Fibroblast of skin of right quadriceps (primary cell): Measurements from ENCODE around the gene CDR2.

ENCODE experiments used
- DNase-seq: peaks from one replicate; pipeline ENCODE4 v3.0.0-alpha.2; 2013

CDR2 gene

DNA sequence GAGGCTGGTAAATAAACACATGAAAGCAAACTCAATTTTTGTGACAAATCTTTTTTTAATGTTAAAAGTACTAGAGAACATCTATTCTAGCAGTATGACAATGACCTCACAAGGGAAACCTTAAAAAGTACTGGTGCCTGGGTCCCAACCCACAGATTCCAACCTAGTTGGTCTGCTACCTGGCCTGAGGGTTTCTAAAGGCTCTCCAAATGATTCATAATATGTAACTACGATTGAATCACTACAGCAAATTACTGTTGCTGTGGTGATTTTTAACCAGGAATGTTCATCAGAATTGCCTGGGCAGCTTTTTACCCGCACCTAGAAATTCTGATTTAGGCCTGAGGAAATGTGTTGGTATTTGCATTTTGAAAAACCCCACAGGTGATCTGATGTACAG lies 26.1 kb downstream of the CDR2 start:
- no peak for DNase-seq

DNA sequence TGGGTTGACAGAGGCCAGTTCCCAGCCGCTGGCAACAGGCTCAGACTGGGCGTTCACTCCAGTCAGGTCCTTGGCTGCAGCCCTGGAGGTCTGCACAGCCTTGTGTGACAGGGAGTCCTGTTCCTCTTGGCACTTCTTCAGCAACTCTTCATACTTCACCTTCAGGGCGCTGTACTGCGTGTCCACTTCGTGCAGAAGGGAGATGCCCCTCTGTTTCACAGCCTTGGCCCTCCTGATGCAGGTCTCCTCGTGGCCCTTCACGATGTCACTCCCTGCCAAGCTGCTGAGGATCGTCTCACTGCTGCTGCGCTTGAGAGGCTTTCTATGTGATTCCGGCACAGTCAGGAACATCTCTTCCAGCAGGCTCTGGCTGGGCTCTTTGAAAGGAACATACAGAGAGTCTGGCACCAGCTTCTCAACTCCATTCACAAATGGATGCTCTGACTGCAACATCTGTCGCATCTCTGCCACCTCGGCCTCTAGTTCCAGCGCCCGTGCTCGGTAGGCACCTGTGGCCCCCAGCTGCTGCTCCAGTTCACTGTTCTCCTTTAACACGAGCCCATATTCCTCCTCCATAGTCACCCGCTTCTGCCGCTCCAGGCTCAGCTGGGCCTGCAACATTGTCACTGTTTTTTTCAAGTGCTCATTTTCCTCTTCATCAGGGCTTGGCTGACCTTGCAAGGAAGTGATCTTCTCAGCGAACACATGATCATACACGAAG lies 27.2 kb downstream of the CDR2 start:
- DNase-seq = no peak

DNA sequence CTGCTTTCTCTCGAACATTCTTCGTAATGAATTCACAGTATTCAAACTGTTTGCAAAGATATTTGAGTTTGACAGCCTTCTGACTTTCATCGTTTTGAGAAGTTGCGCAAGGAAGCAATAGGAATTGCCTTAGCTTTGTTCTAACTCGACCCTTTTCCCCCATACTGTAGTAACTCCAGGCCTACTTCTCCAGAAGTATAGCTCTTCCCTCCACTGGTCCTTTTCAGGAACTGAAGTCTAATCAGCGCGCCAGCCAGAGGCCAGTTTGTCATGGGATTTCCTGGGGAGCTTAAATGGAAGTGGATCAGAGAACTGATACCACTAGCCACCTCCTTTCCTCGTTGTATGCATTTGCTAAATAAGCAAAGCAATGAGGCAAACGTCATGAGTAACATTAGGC lies 27.9 kb downstream of the CDR2 start:
- no peak for DNase-seq

DNA sequence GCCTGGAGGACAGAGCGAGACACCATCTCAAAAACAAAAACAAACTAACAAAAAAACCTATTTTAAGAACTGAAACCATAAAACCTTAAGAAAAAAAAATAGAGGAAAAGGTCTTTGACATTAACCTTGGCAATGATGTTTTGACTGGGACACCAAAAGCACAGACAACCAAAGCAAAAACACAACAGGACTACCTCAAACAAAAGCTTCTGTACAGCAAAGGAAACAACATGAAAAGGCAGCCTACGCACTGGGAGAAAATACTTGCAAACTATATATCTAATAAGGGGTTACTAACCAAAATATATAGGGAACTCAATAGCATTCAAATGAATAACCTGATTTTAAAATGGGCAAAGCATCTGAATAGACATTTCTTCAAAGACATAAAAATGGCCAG lies 32.3 kb downstream of the CDR2 start:
- DNase-seq = no peak

DNA sequence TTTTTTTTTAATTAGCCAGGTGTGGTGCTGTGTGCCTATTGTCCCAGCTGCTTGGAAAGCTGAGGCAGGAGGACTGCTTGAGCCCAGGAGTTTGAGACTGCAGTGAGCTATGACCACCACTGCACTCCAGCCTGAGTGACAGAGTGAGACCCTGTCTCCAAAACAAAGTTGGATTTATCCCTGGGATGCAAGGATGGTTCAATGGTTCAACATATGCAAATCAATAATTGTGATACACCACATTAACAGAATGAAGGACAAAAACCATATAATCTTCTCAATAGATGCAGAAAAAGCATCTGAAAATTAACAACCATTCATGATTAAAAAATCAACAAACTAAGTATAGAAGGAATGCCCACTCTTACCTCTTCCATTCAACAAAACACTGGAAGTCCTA lies 33.5 kb downstream of the CDR2 start:
- no peak for DNase-seq

DNA sequence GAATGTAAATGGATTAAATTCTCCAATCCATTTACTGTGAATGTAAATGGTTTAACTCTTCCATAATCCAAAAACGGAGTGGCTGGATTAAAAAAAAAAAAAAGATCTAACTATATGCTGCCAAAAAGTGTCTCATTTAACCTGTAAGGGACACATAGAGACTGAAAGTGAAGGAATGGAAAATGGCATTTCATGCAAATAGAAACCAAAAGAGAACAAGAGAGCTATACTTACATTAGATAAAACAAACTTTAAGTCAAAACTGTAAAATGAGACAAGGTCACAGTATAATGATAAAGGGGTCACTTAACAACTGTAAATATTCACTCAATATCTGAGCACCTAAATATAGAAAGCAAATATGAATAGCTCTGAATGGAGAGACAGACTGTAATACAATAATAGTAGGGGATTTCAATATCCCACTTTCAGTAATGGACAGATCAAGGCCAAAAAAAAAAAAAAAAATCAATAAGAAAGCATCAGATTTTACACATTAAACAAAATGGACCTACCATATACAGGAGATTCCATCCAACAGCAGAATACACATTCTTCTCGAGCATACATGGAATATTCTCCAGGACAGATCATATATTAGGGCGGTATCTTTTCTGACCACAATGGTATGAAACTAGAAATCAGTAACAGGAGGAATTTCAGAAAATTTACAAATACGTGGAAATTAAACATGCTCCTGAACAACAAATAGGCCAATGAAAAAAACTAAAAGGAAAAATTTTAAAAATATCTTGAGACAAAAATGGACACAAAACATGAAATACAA lies 36.4 kb downstream of the CDR2 start:
- DNase-seq = no peak

DNA sequence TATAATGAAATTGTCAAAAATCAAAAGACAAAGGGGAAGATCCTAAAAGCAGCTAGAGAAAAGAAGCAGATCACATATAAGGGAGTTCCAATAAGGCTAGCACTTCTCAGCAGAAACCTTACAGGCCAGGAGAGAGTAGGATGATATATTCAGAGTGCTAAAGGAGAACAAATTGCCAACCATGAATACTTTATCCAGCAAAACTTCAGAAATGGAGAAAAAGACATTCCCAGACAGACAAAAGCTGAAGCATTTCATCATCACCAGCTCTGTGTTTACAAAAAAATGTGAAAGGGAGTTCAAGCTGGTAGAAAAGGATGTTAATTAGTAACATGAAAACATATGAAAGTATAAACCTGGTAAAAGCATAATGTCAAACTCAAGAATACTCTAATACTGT lies 37.4 kb downstream of the CDR2 start:
- DNase-seq = no peak

DNA sequence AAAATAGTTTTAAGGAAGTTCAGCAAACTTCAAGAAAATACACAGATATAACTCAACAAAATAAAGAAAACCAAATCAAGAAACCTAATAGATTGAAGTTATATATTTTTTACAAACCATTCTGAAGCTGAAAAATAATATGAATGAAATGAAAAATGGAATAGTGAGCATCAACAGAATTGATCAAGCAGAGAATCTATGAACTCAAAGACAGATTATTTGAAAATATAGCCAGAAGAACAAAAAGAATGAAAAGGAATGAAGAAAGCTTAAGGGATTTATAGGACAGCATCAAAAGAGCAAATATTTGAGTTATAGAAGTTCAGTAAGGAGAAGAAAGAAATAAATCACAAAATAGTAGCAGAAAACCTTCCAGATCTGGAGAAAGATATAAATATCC lies 37.8 kb downstream of the CDR2 start:
- DNase-seq = no peak

DNA sequence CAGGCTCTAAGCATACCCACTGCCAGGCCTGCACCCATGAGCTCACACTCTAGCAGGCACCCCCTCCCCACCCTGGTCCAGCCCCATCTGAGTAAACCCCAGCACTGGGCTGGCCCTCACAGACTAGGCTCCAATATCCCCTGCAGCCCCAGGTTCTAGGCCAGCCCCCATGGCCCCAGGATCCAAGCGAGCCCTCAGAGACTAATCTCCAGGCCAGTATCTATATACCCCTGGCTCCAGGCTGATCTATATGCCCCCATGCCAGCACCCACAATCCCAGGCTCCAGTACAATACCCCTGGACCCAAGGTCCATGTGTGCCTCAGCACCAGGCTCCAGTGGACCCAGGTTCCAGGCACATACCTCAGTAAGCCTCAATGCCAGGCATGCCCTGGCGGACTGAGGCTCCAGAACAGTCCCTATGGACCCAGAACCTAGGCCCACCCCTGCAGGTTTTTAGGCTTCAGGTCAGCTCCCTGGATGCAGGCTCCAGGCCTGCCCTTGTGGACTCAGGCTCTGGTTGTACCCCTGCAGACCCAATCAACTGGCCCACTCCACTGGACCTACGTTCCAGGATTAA lies 38.7 kb downstream of the CDR2 start:
- no peak for DNase-seq

DNA sequence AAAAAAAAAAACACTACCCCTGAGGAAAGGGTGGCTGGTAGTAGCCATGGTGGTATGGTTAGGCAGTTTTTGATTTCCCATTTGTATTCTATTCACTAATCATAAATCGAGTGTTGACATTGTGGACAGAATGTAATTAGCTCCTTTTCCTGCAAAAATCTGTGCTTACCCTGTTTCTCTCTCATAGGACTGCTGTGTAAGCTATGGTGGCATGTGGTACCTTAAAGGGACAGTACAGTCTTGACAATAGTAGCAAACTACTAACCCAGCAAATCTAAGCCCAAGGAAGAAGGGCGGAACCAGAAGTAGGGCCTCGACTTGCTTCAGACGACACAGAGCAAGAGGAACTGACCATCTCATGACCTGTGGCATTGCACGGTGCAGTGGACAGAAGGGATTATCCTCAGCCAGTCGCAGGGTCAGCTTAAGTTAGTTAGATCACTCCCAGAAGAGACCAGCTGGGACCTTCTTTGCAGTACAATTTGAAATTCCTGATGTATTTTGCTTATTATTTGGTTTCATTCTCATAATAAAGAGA lies 40.9 kb downstream of the CDR2 start:
- no peak for DNase-seq

DNA sequence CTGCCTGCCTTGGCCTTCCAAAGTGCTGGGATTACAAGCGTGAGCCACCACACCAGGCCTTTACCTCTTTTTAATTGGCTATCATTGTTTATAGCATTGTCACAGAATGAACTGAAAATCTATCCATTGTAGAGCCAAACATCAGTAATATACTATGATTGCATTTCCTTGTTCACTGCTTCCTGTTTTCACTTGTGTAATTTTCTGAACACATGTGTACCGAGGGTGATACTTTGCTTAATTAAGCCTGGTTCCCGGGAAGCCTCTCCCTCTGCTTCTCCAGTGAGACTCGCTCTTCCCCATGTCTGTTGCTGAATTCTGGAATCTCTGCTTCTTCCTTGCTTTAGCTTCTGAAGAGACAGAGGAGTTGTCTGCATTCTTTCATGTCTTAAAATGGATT lies 44.1 kb downstream of the CDR2 start:
- no peak for DNase-seq

DNA sequence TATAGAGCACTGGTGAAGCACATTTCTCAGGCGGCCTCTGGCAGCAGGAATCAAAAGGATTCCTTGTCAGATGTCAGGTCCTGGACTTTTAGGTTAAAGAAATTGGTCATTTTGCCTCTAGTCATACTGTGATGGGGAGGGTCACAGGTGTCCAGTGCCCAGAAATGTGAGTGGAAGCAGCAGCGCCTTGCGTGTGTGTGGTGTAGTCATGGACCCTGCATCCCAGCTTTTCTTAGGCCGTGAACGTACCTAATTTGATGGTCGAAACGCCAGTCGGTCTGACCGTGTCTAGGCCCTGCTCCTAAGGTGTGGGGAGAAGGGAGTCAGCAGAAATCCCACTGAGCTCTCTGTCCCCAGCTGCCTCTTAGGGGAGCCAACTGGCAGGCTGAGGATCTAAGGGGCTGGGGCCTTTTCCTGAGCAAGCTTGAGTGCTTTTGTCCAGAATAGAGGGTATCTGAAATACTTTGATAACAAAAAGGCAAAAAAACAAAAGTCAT lies 45.2 kb downstream of the CDR2 start:
- DNase-seq = no peak

DNA sequence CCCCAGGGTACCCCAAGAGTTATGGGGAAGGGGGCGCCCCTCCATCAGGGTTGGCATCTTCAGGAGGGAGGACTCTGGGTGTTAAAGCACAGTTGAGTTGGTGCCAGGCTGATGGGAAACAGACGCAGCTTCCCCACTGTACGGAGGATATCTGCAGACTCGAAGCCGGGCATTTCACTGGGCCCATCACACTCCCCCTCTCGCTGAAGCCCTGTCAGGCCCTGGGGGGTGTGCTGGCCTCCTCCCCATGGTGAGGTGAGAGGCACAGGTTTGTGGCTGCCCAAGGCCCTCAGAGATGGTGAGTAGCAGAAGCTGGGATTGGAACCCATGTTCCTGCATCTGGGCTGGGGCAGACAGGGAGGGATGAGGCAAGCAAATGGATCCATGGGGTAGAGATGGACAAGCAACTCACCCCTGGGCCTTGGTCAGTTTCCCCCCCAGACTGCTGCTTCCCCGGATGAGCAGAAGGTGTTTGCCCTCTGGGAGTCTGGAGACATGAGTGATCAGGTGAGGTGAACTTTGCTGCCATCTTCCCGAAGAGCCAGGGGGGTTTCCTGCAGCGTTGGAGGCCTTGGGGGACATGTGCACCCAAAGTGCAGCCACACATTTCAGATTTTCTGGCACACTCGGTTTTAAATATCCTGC lies 46.2 kb downstream of the CDR2 start:
- no peak for DNase-seq

DNA sequence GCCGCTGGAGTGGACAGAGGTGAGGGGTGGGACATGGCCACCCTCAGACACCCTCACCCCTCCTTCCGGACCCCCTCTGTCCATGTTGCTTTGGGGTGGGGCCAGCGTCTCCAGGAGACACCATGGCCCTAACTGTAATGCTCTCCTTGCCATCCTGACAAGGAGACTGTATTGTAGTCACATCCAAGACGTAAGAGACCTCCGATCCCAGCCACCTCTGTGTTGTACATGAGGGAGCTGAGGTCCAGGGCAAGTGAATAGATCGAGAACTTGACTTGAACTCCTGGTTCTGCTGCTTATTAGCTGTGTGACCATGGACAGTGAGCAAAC lies 47.0 kb downstream of the CDR2 start:
- DNase-seq = no peak

DNA sequence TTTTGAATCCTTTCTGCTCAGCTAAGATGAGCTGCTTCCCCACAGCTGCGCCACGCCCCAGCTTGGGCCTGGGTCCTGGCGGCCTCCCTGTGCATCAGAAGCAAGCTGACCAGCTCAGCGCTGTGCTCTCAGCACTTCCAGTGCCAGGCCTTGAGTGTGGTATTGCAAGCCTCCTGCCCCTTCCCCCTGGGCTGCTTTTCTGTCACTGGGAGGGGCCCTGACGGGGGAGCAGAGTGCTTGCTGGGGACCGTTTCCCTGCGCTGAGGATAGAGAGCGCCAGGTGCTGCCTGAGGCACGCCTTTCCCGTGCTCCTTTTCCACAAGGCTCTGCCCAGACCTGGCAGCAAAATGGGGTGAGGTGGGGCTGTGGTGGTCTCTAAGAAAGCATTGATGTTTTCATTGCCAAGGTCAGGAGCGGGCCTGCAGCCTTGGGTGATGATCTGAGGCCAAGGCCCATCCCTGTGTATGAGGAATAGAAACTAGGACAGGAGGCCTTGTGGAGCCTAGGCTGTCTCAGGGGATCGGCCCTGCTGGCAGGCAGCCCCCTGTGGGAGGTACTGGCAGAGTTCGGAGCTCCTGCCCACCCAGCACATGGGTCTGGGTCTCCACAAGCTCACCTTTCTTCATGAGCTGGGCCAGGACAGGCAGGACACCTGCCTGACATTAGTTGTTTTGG lies 47.5 kb downstream of the CDR2 start:
- no peak for DNase-seq

DNA sequence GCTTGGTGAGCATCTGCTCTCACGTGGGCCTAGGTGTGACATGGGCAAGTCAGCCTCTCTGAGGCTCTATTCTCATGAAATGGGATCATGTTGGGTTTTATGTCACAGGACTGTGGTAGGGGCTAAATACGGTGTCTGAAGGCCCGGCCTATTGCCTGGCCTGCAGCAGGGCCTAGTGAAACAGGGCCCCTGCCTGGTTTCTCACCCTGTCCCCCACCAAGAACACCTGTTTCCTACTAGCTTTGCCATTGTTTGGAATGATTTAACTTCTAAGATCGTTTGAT lies 48.1 kb downstream of the CDR2 start:
- no peak for DNase-seq

DNA sequence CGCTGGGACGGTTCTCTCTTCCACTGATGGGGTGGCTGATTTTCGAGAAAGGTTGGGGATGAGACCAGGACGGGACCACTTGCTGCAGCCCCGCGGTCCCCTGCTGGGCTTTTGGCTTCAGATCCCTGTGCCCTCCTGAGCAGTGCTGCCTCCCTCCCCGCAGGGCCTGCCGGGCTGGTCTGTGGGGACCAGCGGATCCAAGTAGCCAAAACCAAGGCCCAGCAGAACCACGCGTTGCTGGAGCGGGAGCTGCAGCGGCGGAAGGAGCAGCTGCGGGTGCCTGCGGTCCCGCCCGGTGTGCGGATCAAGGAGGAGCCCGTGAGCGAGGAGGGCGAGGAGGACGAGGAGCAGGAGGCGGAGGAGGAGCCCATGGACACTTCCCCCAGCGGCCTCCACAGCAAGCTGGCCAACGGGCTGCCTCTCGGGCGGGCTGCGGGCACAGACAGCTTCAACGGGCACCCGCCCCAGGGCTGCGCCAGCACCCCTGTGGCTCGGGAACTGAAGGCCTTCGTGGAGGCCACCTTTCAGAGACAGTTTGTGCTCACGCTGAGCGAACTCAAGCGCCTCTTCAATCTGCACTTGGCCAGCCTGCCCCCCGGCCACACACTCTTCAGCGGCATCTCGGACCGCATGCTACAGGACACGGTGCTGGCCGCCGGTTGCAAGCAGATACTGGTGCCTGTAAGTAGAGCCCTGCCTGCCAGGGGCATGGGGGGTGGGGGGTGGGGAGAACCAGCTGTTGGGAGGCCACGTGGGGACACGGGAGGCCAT lies 48.6 kb downstream of the CDR2 start:
- DNase-seq = no peak

DNA sequence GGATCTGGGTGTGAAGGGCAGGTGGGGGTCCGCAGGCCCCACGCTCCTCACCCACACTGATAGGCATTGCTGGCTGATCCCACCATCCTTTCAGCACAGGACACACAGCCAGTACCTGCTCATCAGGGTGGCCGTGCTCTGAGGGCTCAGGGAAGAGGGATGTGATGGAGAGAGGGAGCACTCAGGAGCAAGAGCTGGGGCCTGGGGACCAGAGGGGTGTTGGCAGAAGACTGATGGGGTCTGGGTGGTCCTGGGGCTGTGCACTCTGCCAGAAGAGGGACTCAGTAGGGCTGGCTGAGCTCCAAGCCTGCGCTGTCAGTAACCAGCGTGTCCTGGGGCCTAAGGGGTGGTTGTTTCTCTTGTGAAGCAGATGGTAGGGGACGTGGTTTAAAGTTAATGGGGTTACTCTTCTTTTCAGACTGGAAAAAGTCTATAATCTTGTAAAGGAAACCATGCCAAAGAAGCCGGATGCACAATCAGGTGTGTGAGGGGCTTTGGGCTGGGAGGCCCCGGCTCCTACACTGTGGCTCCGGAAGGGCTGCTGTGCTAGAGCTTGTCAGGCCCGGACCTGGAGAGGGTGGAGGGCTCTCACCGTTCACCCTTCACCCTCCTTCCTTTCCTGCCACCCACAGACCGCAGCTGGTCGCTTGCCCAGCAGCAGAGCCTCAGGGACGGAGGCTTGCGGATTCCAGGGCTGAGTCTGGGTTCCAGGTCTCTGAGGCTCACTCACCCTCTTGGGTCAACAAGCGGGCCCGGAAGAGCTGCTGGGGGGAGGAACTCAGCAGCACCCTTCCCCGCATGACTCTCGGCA lies 49.4 kb downstream of the CDR2 start:
- DNase-seq = no peak

DNA sequence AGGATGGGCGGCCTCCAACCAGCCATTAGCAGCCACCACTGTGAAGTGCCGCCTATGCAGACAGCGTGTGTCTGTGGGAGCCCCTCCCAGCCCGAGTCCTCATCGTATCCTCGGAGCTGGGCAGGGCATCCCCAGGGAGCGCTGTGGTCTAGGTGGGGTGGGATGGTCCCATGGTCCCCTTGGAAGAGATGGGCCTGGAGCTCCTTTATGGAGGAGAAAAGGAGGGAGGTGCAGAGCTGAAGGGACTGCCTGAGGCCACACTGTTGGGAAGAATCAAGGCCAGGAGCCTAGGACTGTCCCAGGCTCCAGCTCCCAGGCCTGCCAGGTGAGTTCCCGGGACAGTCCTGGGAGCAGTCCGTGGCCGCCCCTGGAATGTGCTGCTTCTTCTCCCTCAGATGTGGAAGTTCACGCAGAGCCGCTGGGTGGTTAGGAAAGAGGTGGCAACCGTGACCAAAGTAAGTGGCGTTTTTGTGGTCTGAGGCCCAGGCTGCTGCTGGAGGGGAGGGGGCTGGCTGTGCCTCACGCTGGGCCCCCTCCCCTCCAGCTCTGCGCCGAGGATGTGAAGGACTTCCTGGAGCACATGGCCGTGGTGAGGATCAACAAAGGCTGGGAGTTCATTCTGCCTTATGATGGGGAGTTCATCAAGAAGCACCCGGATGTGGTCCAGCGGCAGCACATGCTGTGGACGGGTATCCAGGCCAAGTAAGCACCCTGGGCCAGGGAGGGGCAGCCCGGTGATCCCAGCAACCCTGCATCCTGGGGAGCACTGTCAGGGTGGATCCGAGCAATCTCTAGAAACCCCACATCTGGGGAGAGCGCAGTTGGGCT lies 50.2 kb downstream of the CDR2 start:
- DNase-seq = no peak

DNA sequence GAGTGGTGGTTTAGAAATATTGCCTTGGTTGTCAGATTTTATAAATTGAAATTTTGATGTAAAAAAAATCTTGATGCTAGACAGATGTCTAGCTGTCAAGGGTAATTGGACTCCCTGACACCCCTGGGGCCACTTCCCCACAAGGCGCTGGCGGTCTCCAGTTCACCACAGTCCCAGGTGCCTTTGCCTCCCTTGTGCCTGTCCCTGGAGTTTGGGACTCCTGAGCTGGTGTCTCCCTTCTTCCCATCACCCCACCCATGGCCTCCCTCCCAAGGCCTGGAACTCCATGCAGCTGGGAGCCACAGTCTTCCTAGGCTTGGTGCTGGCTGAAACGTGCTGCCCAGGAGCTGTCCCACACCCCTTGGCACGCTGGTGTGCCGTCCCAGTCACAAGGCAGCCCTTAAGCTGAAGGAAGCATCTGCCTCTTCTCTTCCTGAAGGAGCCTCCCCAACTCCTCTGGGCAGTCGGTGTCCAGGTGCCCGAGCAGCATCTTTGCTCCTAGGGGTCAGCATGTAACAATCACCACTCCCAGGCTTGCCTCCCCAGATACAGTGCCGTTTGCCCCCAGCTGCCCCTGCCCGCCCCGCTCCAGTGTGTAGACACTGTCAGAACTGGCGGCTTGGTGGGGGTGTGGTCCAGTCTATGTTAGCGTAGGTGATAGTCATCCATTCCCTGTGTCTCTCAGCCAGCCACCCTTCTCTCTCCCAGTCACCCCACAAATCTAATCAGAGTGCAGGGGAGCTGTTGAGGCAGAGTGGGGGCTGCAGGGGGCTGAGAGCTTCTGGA lies 51.1 kb downstream of the CDR2 start:
- no peak for DNase-seq
